ENCODE results near the gene TOPBP1.
"Not testable (repeated sequence)": the region's sequence is repeated elsewhere in the genome, so short reads cannot be mapped to it uniquely, and the experiment has no call there.

The TOPBP1 gene

DNA sequence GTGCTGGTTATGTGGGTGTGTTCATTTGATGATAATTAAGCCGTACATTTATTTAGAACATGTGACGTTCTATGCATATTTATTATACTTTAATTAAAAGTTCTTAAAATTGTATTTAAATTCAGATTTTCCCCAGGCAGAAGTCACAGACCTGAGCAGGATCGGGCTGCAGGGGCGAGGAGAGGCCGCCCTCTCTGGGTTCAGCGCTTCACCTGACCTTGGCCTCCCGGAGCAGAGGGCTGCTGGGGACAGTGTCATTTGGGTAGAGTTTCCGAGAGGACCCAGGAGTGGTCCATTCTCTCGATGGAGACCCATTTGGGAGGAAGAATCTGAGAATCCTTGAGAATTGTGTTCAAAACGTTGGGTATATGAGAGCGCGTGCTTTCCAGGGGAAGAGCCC lies 12.0 kb upstream of the TOPBP1 start:
- DNase-seq = no peak

- no peak for DNase-seq
Observed at GRCh38 chr3:133672461-133672860, 10.7 kb upstream of the TOPBP1 start.

- DNase-seq = no peak
Observed at GRCh38 chr3:133670525-133670995, 8.8 kb upstream of the TOPBP1 start.

DNA sequence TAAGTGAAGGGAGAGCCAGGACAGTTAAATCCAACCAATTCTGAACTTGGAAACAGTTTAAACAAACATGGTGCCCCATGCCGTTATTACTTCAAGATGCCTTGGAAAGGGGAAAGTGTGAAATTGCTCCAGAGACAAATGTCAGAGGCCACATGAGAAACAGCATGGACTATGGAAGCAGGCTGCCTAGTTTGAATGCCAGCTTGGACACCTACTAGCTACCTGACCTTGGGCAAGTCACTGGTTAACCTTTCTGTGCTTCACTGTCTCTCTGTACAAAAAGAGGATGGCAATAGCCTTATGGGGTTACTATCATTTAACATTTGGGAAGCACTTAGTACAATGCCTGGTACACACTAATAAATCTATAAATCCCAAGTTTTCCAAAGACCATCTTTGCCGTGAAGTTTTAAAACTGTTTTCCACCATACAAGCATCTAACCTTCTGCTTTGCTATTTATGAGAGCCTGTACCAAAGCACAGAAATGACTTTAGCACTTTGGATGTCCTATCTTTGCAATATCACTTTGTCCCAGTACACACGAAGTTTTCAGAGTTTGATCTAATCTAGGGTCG lies 8.3 kb upstream of the TOPBP1 start:
- DNase-seq = no peak

DNA sequence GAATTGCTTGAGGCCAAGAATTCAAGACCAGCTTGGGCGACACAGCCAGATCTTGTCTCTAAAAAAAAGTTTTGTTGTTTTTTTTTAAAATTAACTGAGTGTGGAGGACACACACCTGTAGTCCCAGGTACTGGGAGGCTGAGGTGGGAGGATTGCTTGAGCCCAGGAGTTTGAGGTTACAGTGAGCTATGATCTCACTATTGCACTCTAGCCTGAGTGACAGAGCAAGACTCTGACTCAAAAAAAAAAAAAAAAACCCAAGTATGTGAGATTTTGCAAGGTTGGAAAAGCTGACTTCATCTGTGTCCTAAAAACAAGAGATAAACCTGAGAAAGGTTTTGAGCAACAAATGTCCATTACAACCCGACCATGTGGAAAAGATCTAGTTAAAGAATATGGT lies 5.4 kb upstream of the TOPBP1 start:
- DNase-seq = no peak

GRCh38 chr3:133665188-133665587 lies 3.4 kb upstream of the TOPBP1 start:
- DNase-seq = not testable (repeated sequence)

GRCh38 chr3:133663569-133664313 lies 2.0 kb upstream of the TOPBP1 start:
- peak; percentile 62 for DNase-seq

DNA sequence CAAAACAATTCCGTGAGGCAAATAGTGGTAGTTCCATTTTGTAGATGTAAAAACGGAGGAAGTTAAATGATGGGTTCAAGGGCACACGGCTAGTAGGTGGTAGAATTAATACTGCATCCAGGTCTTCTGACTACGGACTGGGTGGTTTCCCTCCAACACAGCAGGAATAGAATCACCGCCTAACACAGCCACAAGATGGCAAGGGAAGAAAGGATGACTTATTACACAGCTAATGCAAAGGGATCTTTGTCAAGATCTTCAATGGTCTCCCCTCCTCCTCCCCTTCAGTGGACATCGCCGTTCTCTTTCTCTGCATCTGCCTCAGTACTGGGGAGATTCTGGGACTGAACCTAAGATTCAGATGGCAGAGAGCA lies 524 bp upstream of the TOPBP1 start:
- peak; percentile 45 for DNase-seq

- no peak for DNase-seq
Observed at GRCh38 chr3:133659806-133660205, 1.9 kb downstream of the TOPBP1 start.

GRCh38 chr3:133655731-133656515 lies 5.8 kb downstream of the TOPBP1 start:
- DNase-seq = no peak

DNA sequence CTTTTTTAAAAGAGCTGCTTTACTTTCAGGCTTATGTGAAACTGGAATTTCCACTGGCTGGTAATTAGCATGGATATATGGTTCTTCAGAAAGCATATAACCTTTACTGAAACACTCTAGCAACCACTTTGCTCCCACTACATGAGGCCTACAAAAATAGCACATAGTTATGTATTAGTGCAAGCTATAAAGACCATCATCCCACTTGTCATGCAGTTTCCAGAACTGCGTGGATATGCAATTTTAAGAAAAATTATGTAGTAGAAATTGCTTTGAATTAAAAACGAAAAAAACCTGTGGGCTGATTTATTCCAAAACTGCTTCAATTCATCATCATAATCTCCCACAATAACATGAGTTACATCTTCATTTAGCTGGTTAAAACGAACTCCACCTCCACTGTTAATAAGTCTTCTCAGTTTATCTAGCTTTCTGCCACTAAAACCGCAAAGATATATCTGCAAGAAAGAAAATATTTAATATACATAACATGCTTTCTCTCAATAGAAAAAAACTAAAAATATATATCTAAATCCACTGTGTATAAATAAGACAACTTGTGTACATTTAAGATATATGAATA lies 12.2 kb downstream of the TOPBP1 start:
- DNase-seq = no peak

- DNase-seq = no peak
Observed at GRCh38 chr3:133644768-133645167, 17.0 kb downstream of the TOPBP1 start.

DNA sequence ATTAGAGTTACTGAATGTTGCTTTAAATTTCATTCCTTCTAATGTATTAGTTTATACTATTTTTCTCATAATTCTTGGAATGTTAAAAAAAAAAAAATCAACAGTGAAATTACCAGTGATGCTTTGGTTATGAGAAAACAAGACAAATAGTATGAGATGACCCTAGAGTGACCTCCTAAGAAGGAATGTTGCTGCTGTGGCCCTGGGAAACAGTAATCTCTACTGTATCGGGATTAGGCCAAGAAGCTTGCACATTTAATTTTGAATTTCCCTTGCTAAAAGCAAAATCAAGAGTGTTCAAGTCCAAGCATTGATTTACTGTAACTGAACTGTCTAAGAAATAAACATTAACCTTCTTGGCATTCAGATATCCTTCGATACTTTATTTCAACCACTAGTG lies 18.1 kb downstream of the TOPBP1 start:
- DNase-seq = no peak

- DNase-seq = no peak
Observed at GRCh38 chr3:133641254-133641653, 20.5 kb downstream of the TOPBP1 start.

DNA sequence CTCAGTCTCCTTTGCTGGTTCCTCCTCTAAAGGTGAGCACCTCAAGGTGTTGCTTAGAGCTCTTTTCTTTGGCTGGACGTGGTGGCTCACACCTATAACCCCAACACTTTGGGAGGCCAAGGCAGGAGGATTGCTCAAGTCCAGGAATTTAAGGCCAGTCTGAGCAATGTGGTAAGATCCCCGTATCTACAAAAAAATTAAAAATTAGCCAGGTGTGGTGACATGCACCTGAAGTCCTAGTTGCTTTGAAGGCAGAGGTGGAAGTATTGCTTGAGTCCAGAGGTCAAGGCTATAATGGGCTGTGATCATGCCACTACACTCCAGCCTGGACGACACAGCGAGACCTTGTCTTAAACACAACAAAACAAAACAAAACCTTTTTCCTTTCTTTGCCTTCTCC lies 28.3 kb downstream of the TOPBP1 start:
- DNase-seq = no peak

DNA sequence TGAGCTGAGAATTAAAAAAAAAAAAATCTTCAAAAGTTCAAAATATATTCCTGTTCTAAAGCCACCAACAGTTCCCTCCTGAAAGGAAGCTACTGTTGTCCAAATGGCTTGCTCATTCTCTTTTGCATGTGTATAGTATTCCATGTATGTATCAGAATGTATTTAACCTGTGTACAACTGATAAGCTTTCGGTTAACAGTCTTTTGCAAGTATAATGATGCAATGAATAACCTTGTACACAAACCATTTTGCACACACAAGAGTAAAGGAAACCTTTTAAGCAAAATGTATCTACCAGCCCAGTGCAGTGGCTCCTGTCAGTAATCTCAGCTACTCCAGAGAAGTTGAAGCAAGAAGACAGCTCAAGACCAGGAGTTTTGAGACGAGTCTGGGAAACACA lies 32.6 kb downstream of the TOPBP1 start:
- no peak for DNase-seq

DNA sequence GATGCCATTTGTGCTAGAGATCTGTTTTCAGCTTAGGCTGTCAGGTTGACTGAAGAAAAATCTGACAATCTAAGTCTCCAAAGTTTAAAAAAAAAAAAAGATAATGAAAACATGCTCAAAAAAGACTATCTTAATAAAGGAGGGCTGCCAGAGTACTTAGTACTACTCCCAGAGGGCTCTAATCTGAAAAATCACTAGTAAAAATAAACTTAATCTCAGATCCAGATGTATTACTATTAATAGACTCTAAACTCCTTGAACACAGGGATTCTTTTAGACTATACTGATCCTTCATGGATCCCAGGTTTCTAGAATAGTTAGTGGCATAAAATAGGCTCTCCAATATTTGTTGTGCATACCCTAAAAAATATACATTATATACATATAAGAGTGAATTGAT lies 34.0 kb downstream of the TOPBP1 start:
- no peak for DNase-seq

DNA sequence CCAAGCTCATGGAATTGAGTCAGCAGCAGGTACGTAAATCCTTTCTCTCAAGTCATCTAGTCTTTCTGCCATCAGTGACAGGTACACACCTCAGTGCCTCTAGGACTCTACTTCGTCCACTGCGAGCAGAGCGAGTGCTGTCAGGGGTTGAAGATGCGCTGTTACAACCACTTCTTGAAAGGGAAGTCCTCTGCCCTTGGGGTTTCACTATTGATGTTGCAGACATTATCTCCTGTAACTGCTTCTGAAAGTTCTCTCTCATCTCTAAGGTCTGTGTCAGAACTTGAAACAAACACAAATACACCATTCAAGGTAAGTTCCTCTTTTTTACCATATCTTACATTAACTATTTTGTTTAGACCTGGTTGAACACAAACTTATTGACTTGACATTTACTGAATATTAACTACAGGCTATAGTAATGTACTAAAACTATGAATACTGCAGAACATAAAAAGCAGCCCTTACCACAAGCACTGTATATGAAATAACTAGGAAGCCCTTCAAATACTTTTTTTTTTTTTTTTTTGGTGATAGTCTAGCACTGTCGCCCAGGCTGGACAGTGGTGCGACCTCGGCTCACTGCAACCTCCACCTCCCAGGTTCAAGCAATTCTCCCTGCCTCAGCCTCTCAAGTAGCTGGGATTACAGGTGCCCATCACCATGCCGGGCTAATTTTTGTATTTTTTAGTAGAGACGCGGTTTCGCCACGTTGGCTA lies 41.5 kb downstream of the TOPBP1 start:
- DNase-seq = no peak

DNA sequence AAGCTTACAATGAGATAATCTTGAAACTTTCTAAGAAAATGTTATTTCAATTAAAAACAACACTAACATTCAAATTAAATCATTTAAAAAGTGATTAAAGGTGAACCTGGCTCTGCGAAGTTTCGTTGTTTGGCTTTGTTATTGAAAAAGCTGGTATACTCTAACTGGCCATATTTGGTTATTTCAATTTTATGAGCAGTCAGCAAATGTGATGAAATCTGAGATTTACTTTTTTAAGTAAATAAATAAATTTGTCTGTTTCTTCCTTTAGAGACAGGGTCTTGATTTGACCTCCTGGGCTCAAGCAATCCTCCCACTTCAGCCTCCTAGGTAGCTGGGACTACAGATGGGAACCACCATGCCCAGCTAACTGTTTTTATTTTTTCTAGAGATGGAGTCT lies 50.2 kb downstream of the TOPBP1 start:
- DNase-seq = no peak

DNA sequence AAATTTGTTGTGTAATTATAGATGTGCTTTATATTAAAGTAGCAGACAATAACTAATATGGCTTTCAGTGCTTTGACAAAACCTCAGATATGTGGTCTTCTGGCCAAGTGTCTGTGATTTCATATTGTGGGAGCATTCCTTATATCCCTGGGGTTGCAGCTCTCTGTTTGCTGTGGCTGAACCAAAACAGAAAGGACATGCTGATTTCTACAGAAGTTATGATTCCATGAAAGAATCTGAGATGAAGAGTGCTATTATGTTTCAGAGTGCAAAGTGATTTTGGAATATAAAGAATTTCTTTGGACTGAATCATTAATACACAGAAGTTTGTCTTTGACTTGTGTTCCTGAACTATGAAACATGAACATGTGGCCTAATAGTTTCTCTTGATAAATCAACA lies 51.7 kb downstream of the TOPBP1 start:
- DNase-seq = no peak

DNA sequence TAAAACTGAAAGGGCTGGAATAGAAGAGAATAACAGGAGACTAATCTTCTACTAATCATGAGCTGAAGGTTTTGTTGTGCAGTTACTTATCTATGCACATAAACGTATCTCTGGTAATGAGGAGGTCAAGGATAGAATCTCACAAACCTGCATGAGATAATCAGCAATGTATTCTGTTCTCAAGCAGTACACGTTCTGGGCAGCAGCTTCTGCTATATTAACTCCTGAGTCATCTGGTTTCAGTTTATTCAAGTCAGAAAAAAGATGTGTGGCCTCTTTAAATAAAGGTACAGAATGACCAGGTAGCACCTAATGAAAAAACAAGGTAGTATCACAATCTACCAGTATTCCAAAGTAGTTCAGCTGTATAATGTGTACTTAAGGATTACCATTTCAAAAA lies 53.4 kb downstream of the TOPBP1 start:
- no peak for DNase-seq

DNA sequence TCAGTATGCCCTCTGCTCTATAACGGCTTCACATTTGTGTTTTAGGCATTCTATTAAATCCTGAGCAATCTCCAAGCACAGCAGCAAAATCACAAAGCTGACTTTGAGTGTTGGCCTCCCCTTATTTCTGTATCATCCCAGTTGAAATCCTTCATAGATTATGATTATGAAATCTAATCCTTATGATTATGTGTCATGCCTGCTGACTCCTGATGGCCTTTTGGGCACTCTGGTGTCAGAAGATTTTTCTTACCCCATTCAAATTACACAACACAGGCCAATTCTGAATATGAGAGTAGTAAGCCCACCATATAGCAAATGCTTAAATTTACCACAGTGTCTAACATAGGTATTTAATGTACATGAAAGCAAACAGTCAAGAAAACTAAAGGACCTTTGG lies 53.9 kb downstream of the TOPBP1 start:
- DNase-seq = no peak

- no peak for DNase-seq
Observed at GRCh38 chr3:133606902-133607301, 54.8 kb downstream of the TOPBP1 start.
